ENCODE data around the gene RUNX2.

Gene RUNX2

DNA sequence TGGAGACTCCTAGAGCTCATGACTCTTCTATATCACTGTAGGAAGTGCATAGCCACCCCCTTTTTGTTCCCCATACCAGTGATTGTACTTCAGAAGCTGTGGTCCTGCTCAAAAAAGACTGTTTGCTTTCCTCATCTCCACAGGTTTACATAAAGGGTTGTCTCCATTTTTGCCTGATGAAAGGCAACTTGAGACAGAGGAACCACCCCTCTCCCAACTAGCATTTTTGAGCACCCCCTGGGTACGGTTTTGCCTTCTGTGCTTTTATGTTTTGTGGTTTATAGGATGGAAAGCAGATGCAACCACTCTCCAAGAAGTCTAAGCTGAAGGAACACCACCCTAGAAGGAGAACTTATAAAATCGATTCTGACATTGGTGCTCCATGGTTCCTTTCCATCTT, 177.3 kb downstream of the RUNX2 start (continued):
- TF ChIP-seq ZNF70 (CRISPR knock-in tag; IDR thresholded peaks at IDR 0.05): no peak
- TF ChIP-seq, protein P1, sequence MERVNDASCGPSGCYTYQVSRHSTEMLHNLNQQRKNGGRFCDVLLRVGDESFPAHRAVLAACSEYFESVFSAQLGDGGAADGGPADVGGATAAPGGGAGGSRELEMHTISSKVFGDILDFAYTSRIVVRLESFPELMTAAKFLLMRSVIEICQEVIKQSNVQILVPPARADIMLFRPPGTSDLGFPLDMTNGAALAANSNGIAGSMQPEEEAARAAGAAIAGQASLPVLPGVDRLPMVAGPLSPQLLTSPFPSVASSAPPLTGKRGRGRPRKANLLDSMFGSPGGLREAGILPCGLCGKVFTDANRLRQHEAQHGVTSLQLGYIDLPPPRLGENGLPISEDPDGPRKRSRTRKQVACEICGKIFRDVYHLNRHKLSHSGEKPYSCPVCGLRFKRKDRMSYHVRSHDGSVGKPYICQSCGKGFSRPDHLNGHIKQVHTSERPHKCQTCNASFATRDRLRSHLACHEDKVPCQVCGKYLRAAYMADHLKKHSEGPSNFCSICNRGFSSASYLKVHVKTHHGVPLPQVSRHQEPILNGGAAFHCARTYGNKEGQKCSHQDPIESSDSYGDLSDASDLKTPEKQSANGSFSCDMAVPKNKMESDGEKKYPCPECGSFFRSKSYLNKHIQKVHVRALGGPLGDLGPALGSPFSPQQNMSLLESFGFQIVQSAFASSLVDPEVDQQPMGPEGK (CRISPR knock-in tag; IDR thresholded peaks at IDR 0.05; ENCODE audit: borderline replicate concordance): no peak
- no peak for TF ChIP-seq BACH2 (CRISPR knock-in tag; IDR thresholded peaks at IDR 0.05; ENCODE audit: borderline replicate concordance)

DNA sequence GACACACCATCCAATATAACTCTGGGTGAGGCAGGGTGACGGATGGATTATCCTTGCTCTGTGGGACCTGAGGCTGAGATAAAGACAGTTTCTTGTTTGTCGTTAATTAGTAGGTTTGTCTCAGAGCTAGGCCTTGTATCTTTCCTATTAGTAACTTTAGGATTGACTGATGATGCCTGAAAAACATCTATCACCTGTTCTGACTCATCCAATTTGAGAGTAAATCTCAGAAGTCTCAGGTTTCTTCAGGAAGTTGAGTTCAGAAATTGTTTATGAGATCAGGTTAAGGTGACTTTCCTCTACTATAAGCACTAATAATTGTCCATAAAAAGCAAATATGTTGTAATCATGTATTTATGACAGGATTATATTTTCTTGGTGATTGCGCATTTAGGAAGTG, 179.1 kb downstream of the RUNX2 start:
- no peak for ATAC-seq
- TF ChIP-seq, protein P2, sequence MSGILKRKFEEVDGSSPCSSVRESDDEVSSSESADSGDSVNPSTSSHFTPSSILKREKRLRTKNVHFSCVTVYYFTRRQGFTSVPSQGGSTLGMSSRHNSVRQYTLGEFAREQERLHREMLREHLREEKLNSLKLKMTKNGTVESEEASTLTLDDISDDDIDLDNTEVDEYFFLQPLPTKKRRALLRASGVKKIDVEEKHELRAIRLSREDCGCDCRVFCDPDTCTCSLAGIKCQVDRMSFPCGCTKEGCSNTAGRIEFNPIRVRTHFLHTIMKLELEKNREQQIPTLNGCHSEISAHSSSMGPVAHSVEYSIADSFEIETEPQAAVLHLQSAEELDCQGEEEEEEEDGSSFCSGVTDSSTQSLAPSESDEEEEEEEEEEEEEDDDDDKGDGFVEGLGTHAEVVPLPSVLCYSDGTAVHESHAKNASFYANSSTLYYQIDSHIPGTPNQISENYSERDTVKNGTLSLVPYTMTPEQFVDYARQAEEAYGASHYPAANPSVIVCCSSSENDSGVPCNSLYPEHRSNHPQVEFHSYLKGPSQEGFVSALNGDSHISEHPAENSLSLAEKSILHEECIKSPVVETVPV (CRISPR knock-in tag; IDR thresholded peaks at IDR 0.05): no peak
- TF ChIP-seq ZNF565 (CRISPR knock-in tag; conservative IDR thresholded peaks at IDR 0.05; ENCODE audit: low read depth) (no peak), ZNF70 (CRISPR knock-in tag; IDR thresholded peaks at IDR 0.05) (no peak), GLIS3 (CRISPR knock-in tag; IDR thresholded peaks at IDR 0.05) (no peak), TCF4 (CRISPR knock-in tag; IDR thresholded peaks at IDR 0.05; ENCODE audit: borderline replicate concordance) (no peak), TOX (CRISPR knock-in tag; IDR thresholded peaks at IDR 0.05; ENCODE audit: borderline replicate concordance) (no peak), ZFP3 (CRISPR knock-in tag; IDR thresholded peaks at IDR 0.05) (no peak), ZC3H10 (CRISPR knock-in tag; IDR thresholded peaks at IDR 0.05) (no peak), ARNTL (CRISPR knock-in tag; IDR thresholded peaks at IDR 0.05; ENCODE audit: borderline replicate concordance, low read depth) (no peak), RARB (CRISPR knock-in tag; IDR thresholded peaks at IDR 0.05) (no peak), ZNF8 (CRISPR knock-in tag; IDR thresholded peaks at IDR 0.05) (no peak), ISL1 (CRISPR knock-in tag; IDR thresholded peaks at IDR 0.05) (no peak), ZFP30 (CRISPR knock-in tag; IDR thresholded peaks at IDR 0.05) (no peak), OSR1 (CRISPR knock-in tag; IDR thresholded peaks at IDR 0.05) (no peak), PPARA (CRISPR knock-in tag; IDR thresholded peaks at IDR 0.05; ENCODE audit: borderline replicate concordance) (no peak)
- TF ChIP-seq, protein P1 (CRISPR knock-in tag; IDR thresholded peaks at IDR 0.05; ENCODE audit: borderline replicate concordance): no peak
- TF ChIP-seq, protein P3, sequence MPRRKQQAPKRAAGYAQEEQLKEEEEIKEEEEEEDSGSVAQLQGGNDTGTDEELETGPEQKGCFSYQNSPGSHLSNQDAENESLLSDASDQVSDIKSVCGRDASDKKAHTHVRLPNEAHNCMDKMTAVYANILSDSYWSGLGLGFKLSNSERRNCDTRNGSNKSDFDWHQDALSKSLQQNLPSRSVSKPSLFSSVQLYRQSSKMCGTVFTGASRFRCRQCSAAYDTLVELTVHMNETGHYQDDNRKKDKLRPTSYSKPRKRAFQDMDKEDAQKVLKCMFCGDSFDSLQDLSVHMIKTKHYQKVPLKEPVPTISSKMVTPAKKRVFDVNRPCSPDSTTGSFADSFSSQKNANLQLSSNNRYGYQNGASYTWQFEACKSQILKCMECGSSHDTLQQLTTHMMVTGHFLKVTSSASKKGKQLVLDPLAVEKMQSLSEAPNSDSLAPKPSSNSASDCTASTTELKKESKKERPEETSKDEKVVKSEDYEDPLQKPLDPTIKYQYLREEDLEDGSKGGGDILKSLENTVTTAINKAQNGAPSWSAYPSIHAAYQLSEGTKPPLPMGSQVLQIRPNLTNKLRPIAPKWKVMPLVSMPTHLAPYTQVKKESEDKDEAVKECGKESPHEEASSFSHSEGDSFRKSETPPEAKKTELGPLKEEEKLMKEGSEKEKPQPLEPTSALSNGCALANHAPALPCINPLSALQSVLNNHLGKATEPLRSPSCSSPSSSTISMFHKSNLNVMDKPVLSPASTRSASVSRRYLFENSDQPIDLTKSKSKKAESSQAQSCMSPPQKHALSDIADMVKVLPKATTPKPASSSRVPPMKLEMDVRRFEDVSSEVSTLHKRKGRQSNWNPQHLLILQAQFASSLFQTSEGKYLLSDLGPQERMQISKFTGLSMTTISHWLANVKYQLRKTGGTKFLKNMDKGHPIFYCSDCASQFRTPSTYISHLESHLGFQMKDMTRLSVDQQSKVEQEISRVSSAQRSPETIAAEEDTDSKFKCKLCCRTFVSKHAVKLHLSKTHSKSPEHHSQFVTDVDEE (CRISPR knock-in tag; IDR thresholded peaks at IDR 0.05): no peak

DNA sequence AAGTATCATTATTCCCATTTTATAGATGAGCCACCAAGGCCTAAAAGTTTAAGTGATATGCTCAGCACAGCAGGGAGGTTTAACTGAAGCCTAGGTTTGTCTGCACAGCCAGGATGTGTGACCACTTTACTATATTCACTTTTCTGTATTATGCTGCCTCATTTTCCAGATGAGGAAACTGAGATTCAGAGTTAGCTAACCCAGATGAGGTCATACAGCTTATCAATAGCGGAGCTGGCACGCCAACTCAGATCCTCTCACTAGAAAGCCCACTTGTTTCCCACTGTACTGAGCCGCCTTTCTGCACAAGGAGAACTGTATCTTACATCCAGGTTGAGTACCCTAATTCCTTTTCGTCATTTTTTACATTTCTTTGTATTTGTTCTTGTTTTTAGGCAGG, 181.3 kb downstream of the RUNX2 start:
- no peak for TF ChIP-seq BACH2 (CRISPR knock-in tag; IDR thresholded peaks at IDR 0.05; ENCODE audit: borderline replicate concordance)
- no peak for TF ChIP-seq ESRRG (CRISPR knock-in tag; IDR thresholded peaks at IDR 0.05)
- TF ChIP-seq ZNF8 (CRISPR knock-in tag; IDR thresholded peaks at IDR 0.05): no peak
- TF ChIP-seq ZC3H10 (CRISPR knock-in tag; IDR thresholded peaks at IDR 0.05): no peak
- no peak for TF ChIP-seq OSR1 (CRISPR knock-in tag; IDR thresholded peaks at IDR 0.05)
- TF ChIP-seq GLIS3 (CRISPR knock-in tag; IDR thresholded peaks at IDR 0.05): no peak
- TF ChIP-seq, protein P4, sequence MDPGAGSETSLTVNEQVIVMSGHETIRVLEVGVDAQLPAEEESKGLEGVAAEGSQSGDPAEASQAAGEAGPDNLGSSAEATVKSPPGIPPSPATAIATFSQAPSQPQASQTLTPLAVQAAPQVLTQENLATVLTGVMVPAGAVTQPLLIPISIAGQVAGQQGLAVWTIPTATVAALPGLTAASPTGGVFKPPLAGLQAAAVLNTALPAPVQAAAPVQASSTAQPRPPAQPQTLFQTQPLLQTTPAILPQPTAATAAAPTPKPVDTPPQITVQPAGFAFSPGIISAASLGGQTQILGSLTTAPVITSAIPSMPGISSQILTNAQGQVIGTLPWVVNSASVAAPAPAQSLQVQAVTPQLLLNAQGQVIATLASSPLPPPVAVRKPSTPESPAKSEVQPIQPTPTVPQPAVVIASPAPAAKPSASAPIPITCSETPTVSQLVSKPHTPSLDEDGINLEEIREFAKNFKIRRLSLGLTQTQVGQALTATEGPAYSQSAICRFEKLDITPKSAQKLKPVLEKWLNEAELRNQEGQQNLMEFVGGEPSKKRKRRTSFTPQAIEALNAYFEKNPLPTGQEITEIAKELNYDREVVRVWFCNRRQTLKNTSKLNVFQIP (CRISPR knock-in tag; IDR thresholded peaks at IDR 0.05; ENCODE audit: borderline replicate concordance, low read depth): no peak
- no peak for TF ChIP-seq ZFP3 (CRISPR knock-in tag; IDR thresholded peaks at IDR 0.05)
- TF ChIP-seq ZNF565 (CRISPR knock-in tag; conservative IDR thresholded peaks at IDR 0.05; ENCODE audit: low read depth): no peak
- no peak for TF ChIP-seq ZFP30 (CRISPR knock-in tag; IDR thresholded peaks at IDR 0.05)
- TF ChIP-seq, protein P3 (CRISPR knock-in tag; IDR thresholded peaks at IDR 0.05): no peak
- TF ChIP-seq RARB (CRISPR knock-in tag; IDR thresholded peaks at IDR 0.05): no peak
- TF ChIP-seq SNAI2 (CRISPR knock-in tag; IDR thresholded peaks at IDR 0.05): no peak
- no peak for ATAC-seq
